Measurements from ENCODE around the gene SSBP4.

The SSBP4 gene

GRCh38 chr19:18446811-18447359, 27.7 kb downstream of the SSBP4 start:
- no peak for ATAC-seq
- Mint-ChIP-seq H3K27ac (no peak overlapping the region), H3K9me3 (peaks cover 5% of the 10 kb centered on the region), H3K36me3 (ENCODE audit: low read depth) (peaks cover 19% of the 10 kb centered on the region), H3K4me1 (peaks cover 10% of the 10 kb centered on the region), H3K4me3 (no peak overlapping the region), H3K27me3 (no peaks in the 10 kb centered on the region)
- no peak for DNase-seq

DNA sequence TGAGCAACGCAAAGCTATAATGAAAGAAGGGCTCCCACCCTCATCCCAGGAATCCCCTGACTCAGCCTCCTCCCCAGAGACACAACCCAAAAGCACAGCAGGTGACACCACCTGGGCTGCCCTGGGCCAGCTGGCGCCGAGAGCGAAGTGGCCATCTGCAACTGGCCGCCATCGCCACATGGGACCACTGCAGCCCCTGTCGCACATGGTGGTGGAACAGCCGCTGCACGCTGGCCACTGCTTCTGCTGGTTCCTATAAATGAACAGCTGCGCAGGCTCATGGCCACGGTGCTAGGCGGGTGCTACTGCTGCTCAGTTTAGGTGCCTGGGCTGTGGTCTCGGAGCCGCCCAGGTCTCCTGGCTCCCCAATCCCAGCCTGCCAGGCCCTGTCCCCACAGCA, 30.4 kb downstream of the SSBP4 start:
- Mint-ChIP-seq H3K4me3 (no peak overlapping the region), H3K36me3 (ENCODE audit: low read depth) (peaks cover 10% of the 10 kb centered on the region), H3K4me1 (peaks cover 3% of the 10 kb centered on the region), H3K27ac (no peak overlapping the region), H3K27me3 (no peaks in the 10 kb centered on the region), H3K9me3 (no peaks in the 10 kb centered on the region)
- no peak for DNase-seq
- ATAC-seq: no peak

GRCh38 chr19:18450021-18450930, 31.1 kb downstream of the SSBP4 start:
- H3K27ac Mint-ChIP-seq: no peak overlapping the region
- H3K4me3 Mint-ChIP-seq: no peak overlapping the region
- H3K36me3 Mint-ChIP-seq (ENCODE audit: low read depth): peaks cover 10% of the 10 kb centered on the region
- no peak for DNase-seq
- no peak for ATAC-seq
- H3K4me1 Mint-ChIP-seq: peaks cover 3% of the 10 kb centered on the region
- H3K27me3 Mint-ChIP-seq: no peaks in the 10 kb centered on the region
- no peaks in the 10 kb centered on the region for H3K9me3 Mint-ChIP-seq

DNA sequence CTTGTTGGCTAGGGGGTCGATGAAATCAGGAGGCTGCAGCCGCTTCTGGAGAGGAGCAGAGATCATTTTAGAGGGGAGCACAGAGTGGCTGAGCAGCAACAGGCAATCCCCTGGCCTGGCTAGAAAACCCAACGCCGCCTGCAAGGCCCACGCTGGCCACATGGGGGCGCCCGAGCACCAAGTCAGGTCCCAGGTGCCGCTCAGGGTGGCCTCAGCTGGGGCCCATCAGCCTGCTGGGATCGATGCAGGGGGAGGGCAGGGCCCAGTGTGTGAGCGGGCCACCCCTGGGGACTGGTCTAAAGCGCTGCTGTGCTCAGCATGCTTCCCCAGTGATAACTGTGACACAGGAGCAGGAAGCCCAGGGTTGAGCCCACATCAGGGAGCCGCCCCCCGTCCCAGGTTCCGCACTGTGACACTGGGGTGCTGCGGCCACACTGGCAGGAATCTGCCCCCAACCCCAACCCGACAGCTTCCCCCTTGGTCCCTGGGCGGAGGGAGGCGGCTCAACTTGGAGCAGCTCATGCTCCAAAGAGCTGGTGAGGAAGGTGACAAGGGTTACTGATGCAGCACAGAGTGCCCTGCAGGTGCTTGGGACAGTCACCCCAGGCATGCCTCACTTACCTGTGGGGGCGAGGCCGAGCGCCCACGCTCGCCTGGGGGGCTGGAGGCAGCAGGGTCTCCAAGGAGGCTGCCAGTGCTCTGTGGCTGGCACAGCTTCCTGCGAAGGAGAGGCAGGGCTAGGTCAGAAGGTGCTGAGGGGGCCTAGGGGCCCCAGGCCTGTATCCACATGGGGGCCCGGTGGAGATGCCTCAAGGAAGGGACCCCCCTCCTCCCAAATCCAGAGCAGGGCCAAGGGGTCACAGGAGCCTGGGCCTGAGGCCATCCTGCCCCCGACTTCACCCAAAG, 32.0 kb downstream of the SSBP4 start:
- peaks cover 3% of the 10 kb centered on the region for H3K4me1 Mint-ChIP-seq
- ATAC-seq (peak; percentile 80), DNase-seq (peak; percentile 93)
- H3K27ac Mint-ChIP-seq: no peak overlapping the region
- no peak overlapping the region for H3K4me3 Mint-ChIP-seq
- no peaks in the 10 kb centered on the region for H3K9me3 Mint-ChIP-seq
- H3K27me3 Mint-ChIP-seq: no peaks in the 10 kb centered on the region
- H3K36me3 Mint-ChIP-seq (ENCODE audit: low read depth): peaks cover 14% of the 10 kb centered on the region

DNA sequence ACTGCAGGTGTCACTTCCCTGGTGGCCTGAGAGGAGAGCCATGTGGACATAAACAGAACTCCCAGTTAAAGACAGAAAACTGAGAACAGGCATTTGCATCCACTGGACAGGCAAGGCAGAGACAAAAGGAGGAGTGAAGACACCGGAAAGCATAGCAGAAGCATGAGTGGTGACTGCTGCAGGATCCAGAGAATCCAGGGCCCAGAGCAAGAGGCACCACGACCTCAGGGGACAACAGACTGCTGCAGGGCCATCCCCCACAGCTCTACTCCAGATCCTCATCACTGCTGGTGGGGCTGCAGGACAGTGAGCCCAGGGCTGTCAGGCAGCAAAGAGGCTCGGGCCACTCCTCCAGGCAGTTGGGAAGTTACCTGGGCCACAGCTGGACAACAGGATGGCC, 33.2 kb downstream of the SSBP4 start:
- no peak for ATAC-seq
- H3K36me3 Mint-ChIP-seq (ENCODE audit: low read depth): peaks cover 17% of the 10 kb centered on the region
- DNase-seq: no peak
- H3K27me3 Mint-ChIP-seq: no peaks in the 10 kb centered on the region
- no peak overlapping the region for H3K27ac Mint-ChIP-seq
- no peak overlapping the region for H3K4me3 Mint-ChIP-seq
- H3K4me1 Mint-ChIP-seq: peaks cover 3% of the 10 kb centered on the region
- H3K9me3 Mint-ChIP-seq: no peaks in the 10 kb centered on the region

GRCh38 chr19:18453269-18454024, 34.2 kb downstream of the SSBP4 start:
- ATAC-seq: no peak
- Mint-ChIP-seq H3K4me3 (no peak overlapping the region), H3K27ac (peak overlapping the region; percentile 53), H3K9me3 (no peaks in the 10 kb centered on the region), H3K27me3 (no peaks in the 10 kb centered on the region), H3K36me3 (ENCODE audit: low read depth) (peaks cover 13% of the 10 kb centered on the region), H3K4me1 (peaks cover 3% of the 10 kb centered on the region)
- DNase-seq: no peak

GRCh38 chr19:18456279-18456678, 37.1 kb downstream of the SSBP4 start:
- H3K4me3 Mint-ChIP-seq: no peak overlapping the region
- H3K27ac Mint-ChIP-seq: no peak overlapping the region
- no peaks in the 10 kb centered on the region for H3K4me1 Mint-ChIP-seq
- H3K9me3 Mint-ChIP-seq: no peaks in the 10 kb centered on the region
- no peak for DNase-seq
- peaks cover 7% of the 10 kb centered on the region for H3K36me3 Mint-ChIP-seq (ENCODE audit: low read depth)
- H3K27me3 Mint-ChIP-seq: no peaks in the 10 kb centered on the region
- no peak for ATAC-seq

- no peaks in the 10 kb centered on the region for H3K27me3 Mint-ChIP-seq
Measured at GRCh38 chr19:18456974-18457373, 37.8 kb downstream of the SSBP4 start.

DNA sequence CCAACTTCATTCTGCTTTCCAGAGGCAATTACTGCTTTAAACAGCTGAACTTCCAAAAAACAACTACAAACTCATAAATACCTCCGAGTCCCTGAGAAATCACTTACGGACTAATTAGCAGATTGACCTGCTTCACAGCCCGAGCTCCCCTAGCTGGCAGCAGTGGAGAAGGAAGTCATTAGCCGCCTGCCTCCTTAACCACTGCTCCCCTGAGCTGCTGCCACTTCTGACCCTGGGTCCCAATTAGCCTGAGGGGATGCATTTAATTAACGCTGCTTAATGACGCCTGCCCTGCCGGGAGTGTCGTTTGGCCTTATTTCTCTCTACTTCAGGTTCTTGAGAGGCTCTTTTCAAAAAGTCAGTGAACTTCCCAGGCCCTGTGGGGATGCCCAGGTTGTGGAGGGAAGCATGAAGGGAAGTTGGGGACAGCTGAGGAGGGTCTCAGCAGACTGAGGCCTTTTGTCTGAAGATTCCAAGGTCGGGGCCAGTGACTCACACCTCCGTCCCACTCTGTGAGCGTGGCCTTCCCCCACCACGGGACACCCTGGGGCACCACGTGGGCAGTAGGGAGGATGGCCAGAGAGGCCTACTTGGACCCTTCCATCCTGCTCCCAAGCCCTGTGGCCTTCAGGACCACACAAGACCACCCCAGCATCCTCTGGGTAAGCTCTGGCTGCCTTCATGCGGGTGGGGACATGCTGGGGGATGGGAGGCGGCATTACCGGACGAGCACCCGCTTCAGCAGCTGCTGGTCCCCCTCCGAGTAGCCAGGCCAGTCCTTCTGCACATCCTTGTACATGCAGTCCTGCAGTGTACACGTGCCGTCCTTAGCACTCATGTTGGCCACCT, 38.5 kb downstream of the SSBP4 start:
- H3K4me1 Mint-ChIP-seq: peaks cover 3% of the 10 kb centered on the region
- DNase-seq (no peak), ATAC-seq (no peak)
- no peak overlapping the region for H3K27ac Mint-ChIP-seq
- no peaks in the 10 kb centered on the region for H3K9me3 Mint-ChIP-seq
- H3K4me3 Mint-ChIP-seq: no peak overlapping the region
- H3K27me3 Mint-ChIP-seq: no peaks in the 10 kb centered on the region
- peaks cover 11% of the 10 kb centered on the region for H3K36me3 Mint-ChIP-seq (ENCODE audit: low read depth)

More at GRCh38 chr19:18456974-18457373, 37.8 kb downstream of the SSBP4 start:
- Mint-ChIP-seq H3K9me3 (no peaks in the 10 kb centered on the region), H3K4me3 (no peak overlapping the region), H3K27ac (no peak overlapping the region), H3K36me3 (ENCODE audit: low read depth) (peaks cover 11% of the 10 kb centered on the region), H3K4me1 (peaks cover 1% of the 10 kb centered on the region)
- DNase-seq (no peak), ATAC-seq (no peak)

DNA sequence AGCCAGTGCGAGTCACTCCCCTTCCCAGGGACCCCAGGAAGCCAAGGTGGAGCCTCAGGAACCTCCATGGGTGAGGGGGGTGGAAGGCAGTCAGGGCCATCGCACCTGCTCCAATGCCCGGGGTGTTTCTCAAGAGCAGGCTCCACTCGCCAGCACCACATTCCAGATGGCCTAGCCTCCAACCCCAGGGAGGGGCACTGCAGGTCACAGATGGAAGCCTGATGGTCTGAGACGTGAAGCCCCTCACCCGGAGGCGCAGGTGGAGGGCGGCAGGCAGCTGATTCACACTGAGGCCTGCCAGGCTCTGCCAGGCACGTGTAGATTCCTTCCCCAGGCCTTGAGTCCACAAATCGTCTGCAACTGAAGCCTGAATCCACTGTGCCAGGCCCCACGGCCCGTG, 41.7 kb downstream of the SSBP4 start:
- Mint-ChIP-seq H3K9me3 (no peaks in the 10 kb centered on the region), H3K36me3 (ENCODE audit: low read depth) (peaks cover 14% of the 10 kb centered on the region), H3K4me1 (peaks cover 4% of the 10 kb centered on the region), H3K27ac (no peak overlapping the region), H3K4me3 (no peak overlapping the region), H3K27me3 (no peaks in the 10 kb centered on the region)
- no peak for ATAC-seq
- no peak for DNase-seq

DNA sequence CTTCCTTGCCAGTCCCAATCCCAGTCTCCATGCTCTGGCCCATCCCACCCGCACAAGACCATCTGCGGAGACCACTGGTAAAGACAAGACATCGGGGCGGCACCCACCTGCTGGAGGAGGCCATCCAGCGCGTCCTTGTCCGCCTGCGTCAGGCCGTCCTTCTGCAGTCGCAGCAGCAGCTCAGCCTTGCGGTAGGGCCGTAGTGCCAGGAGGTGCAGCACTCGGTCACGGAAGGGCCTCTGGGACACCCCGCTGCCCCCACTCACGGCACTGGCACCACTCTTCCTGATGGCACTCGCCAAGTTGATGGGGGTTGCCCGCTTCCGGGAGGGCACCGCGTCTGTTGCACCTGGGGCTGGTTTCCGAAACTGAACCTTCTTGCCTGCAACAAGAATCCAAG, 42.3 kb downstream of the SSBP4 start:
- H3K27me3 Mint-ChIP-seq: no peaks in the 10 kb centered on the region
- peaks cover 10% of the 10 kb centered on the region for H3K36me3 Mint-ChIP-seq (ENCODE audit: low read depth)
- peaks cover 4% of the 10 kb centered on the region for H3K4me1 Mint-ChIP-seq
- H3K27ac Mint-ChIP-seq: no peak overlapping the region
- H3K4me3 Mint-ChIP-seq: no peak overlapping the region
- ATAC-seq: no peak
- H3K9me3 Mint-ChIP-seq: no peaks in the 10 kb centered on the region
- no peak for DNase-seq

GRCh38 chr19:18464646-18465045, 45.4 kb downstream of the SSBP4 start:
- Mint-ChIP-seq H3K4me1 (peaks cover 11% of the 10 kb centered on the region), H3K36me3 (ENCODE audit: low read depth) (peaks cover 10% of the 10 kb centered on the region), H3K9me3 (no peaks in the 10 kb centered on the region), H3K27me3 (no peaks in the 10 kb centered on the region), H3K4me3 (no peak overlapping the region), H3K27ac (no peak overlapping the region)
- DNase-seq (no peak), ATAC-seq (no peak)

DNA sequence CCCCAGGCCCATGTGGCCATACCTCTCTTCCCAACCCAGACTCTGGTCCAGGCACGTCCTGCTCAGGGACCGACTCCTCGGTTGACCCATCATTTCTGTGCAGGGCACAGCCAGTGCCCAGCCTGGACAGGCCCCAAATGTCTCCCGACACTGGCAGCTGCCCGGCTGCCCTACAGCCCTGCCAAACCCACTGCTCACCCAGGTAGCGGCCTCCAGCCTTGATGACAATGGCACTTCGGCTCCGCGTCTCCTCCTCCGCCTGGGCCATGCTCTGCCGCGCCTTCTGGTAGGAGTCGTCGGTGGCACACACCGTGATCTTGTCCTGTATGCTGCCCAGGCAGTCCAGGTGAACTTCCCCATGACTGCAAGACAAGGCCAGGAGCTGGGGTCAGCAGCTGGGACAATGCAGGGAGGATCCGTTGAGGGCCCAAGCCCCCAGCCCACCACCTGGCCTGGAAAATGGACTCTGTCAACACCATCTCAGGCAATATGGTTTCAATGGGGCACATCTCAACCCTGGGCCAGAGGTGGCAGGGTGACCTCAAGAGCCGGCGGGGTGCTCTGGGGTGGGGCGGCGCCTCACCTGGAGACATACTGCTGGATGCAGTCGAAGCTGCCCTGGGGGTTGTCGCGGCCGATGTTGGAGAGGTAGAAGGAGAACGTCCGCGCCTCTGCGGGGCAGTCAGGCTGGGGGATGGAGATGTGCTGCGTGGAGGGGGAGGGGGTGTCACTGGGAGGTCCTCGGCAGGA, 46.2 kb downstream of the SSBP4 start:
- Mint-ChIP-seq H3K27me3 (no peaks in the 10 kb centered on the region), H3K36me3 (ENCODE audit: low read depth) (peaks cover 10% of the 10 kb centered on the region), H3K9me3 (no peaks in the 10 kb centered on the region), H3K4me1 (peaks cover 11% of the 10 kb centered on the region), H3K4me3 (no peak overlapping the region), H3K27ac (no peak overlapping the region)
- ATAC-seq (no peak), DNase-seq (no peak)
